ENCODE measurements around the gene PDE8A.
"Not testable (repeated sequence)": the region's sequence is repeated elsewhere in the genome, so short reads cannot be mapped to it uniquely, and the experiment has no call there.

Gene PDE8A

GRCh38 chr15:84991014-84991712 lies 9.5 kb downstream of the PDE8A start:
- no peak for DNase-seq

GRCh38 chr15:84992157-84992944 lies 10.7 kb downstream of the PDE8A start:
- peak; percentile 31 for DNase-seq

- DNase-seq, result no peak
Measured at GRCh38 chr15:84996055-84996454, 14.4 kb downstream of the PDE8A start.

GRCh38 chr15:84996714-84997113 lies 15.1 kb downstream of the PDE8A start:
- DNase-seq, result not testable (repeated sequence)

GRCh38 chr15:84997214-84997613 lies 15.6 kb downstream of the PDE8A start:
- DNase-seq, result not testable (repeated sequence)

- no peak for DNase-seq
Measured at GRCh38 chr15:85000189-85000864, 18.7 kb downstream of the PDE8A start.

- no peak for DNase-seq
Measured at GRCh38 chr15:85000937-85001336, 19.3 kb downstream of the PDE8A start.

GRCh38 chr15:85002517-85002916 lies 20.9 kb downstream of the PDE8A start:
- no peak for DNase-seq

GRCh38 chr15:85003593-85004312 lies 22.1 kb downstream of the PDE8A start:
- no peak for DNase-seq

GRCh38 chr15:85004550-85004949 lies 22.9 kb downstream of the PDE8A start:
- DNase-seq, result no peak

GRCh38 chr15:85005319-85005718 lies 23.7 kb downstream of the PDE8A start:
- no peak for DNase-seq

GRCh38 chr15:85005746-85006145 lies 24.1 kb downstream of the PDE8A start:
- no peak for DNase-seq

GRCh38 chr15:85006201-85006600 lies 24.5 kb downstream of the PDE8A start:
- DNase-seq, result no peak

GRCh38 chr15:85006655-85007054 lies 25.0 kb downstream of the PDE8A start:
- no peak for DNase-seq

GRCh38 chr15:85007137-85007536 lies 25.5 kb downstream of the PDE8A start:
- DNase-seq, result no peak

GRCh38 chr15:85007741-85008397 lies 26.2 kb downstream of the PDE8A start:
- DNase-seq, result no peak

- DNase-seq, result no peak
Measured at GRCh38 chr15:85008474-85009260, 27.0 kb downstream of the PDE8A start.

GRCh38 chr15:85009435-85009834 lies 27.8 kb downstream of the PDE8A start:
- DNase-seq, result no peak

- DNase-seq, result no peak
Measured at GRCh38 chr15:85010071-85010385, 28.4 kb downstream of the PDE8A start.

- no peak for DNase-seq
Measured at GRCh38 chr15:85010386-85011159, 28.9 kb downstream of the PDE8A start.

- no peak for DNase-seq
Measured at GRCh38 chr15:85011160-85011571, 29.5 kb downstream of the PDE8A start.

Measured in CD4-positive, alpha-beta T cell treated with Interleukin-17A for 4 hours (primary cell).